ENCODE results near the gene NHLH2.

NHLH2 gene

DNA sequence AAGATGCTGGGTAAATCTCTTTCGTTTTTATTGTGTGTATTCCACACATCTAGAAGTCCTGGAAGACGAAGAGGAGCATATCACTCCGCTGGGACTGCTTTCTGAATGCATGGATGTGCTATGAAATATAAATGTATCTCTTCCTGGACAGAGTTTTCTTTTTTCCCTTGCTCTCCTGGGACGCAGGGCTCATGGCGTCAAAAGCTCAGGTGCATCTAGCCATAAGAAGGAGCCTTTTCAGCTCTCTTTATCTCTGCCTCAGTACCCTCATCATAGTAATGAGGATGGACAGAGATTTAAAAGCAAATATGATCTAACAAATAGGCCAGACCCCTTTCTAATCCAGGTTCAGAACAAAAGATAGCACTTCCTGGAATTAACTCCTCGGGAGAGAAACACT, 44.9 kb downstream of the NHLH2 start:
- TF ChIP-seq, protein P1, sequence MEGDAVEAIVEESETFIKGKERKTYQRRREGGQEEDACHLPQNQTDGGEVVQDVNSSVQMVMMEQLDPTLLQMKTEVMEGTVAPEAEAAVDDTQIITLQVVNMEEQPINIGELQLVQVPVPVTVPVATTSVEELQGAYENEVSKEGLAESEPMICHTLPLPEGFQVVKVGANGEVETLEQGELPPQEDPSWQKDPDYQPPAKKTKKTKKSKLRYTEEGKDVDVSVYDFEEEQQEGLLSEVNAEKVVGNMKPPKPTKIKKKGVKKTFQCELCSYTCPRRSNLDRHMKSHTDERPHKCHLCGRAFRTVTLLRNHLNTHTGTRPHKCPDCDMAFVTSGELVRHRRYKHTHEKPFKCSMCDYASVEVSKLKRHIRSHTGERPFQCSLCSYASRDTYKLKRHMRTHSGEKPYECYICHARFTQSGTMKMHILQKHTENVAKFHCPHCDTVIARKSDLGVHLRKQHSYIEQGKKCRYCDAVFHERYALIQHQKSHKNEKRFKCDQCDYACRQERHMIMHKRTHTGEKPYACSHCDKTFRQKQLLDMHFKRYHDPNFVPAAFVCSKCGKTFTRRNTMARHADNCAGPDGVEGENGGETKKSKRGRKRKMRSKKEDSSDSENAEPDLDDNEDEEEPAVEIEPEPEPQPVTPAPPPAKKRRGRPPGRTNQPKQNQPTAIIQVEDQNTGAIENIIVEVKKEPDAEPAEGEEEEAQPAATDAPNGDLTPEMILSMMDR (IDR thresholded peaks at IDR 0.05; ENCODE audit: insufficient read depth, low read depth, low read length, missing control alignments) = no peak
- no peak for DNase-seq (ENCODE audit: low read depth)
- no peak overlapping the region for H3K4me3 ChIP-seq (ENCODE audit: low read depth, low read length)

DNA sequence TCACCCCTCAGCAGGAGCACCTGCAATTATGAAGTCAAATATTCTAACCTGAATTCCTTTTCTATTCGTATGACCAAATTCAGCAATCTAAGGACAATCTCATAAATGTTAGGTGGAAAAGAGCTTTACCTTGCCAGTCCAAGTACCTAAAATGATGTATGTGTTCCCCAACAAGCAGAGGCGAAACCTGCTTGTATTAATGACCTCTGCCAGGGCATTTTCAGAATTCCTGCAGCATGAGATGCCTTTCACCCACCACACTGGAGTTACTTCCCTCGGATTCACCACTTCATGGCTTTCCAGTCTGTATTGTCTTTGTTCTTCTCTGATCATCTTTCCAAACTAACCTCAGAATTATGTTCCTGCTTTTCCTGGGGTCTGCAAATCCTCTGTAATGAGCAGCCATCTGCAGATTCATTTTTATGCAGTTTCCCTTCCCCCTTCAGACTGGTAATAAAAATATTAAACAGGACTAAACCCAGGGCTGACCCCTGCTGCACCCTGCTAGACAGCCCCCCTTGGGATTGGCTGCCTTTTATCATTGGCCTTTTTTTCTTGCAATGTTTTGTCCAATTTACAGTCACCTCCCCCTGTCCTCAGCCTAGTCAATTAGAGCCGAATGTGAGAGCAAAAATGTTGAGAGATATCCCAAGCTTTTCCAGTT, 45.8 kb downstream of the NHLH2 start:
- TF ChIP-seq, protein P1 (IDR thresholded peaks at IDR 0.05; ENCODE audit: insufficient read depth, low read depth, low read length, missing control alignments) = no peak
- H3K4me3 ChIP-seq (ENCODE audit: low read depth, low read length) = no peak overlapping the region
- DNase-seq (ENCODE audit: low read depth) = no peak

DNA sequence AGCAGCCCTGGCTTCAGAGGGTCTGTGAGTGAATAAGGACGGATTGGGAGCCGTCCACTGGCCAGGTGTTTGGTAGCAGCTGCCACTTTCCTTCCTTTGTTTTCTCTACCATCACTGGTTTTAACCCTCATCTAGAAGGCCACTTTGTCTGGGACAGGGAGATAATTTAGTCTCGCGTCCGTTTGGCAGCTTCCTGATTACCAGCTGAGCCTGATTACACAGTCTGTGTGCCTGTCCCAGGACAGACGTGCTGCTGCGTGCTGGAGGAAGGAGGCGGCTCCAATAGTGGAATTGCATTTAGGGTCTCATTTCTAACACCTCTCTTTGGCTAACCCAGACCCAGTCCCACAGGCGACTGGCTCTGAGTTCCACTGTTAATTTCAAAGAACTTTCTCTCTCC, 47.8 kb downstream of the NHLH2 start:
- no peak for DNase-seq (ENCODE audit: low read depth)
- no peak overlapping the region for H3K4me3 ChIP-seq (ENCODE audit: low read depth, low read length)
- TF ChIP-seq, protein P1 (IDR thresholded peaks at IDR 0.05; ENCODE audit: insufficient read depth, low read depth, low read length, missing control alignments) = no peak

DNA sequence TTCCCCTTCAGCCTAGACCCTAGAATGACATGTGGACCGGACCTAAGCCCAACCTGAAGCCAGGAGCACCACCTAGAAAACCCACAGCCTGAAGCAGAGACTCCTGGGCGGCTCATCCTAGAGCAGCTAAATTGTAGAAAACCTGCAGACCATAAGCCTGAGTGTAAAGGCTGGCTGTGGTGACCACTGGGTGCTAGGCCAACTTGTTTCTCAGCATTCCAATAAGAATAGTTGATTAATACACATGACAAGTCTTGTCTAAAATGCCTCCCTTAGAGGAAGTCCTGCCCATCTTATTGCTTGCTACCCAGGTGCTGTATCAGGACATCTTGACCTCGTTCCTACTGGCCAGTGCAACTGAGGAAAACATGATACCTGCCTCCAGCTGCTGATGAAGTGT, 49.1 kb downstream of the NHLH2 start:
- TF ChIP-seq, protein P1 (IDR thresholded peaks at IDR 0.05; ENCODE audit: insufficient read depth, low read depth, low read length, missing control alignments) = no peak
- no peak overlapping the region for H3K4me3 ChIP-seq (ENCODE audit: low read depth, low read length)
- no peak for DNase-seq (ENCODE audit: low read depth)

DNA sequence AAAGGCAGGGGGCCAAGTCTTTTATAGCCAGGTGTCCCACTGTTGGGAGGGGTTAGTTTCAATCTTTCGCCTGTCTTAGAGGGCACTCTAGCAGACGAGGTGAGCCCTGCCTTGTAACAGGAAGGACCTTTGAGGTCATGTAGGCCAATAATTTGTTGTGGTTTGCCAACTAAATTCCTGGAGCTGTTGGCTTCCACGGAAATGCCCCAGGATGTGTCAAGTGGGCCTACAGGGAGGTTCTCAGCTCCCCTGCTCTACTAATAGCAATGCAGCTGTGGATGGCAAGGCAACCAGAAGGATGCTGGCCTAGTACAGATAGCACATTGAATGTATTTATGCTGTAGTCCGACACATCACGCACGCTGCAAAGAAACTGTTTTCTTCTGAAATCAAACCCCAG, 50.1 kb downstream of the NHLH2 start:
- no peak overlapping the region for H3K4me3 ChIP-seq (ENCODE audit: low read depth, low read length)
- DNase-seq (ENCODE audit: low read depth) = no peak
- TF ChIP-seq, protein P1 (IDR thresholded peaks at IDR 0.05; ENCODE audit: insufficient read depth, low read depth, low read length, missing control alignments) = no peak

DNA sequence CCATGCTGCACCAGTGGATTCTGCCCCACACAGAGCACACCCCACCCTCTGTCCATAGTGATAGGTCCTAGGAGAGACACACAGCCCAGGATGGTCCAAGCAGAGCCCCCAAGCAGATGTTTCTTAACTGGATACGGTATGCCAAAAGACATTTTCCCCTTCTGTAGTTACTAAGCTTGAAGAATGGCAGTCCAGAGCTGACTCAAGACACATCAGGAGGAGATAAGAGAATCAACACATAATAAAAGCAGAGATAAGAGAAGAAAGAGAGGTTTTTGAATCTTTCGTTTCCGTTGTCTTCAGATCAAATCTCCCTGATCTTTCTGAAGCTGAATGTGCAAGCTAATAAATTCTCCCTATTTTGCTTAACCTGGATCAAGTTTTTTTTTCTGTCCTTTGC, 50.6 kb downstream of the NHLH2 start:
- H3K4me3 ChIP-seq (ENCODE audit: low read depth, low read length) = no peak overlapping the region
- no peak for DNase-seq (ENCODE audit: low read depth)
- TF ChIP-seq, protein P1 (IDR thresholded peaks at IDR 0.05; ENCODE audit: insufficient read depth, low read depth, low read length, missing control alignments) = no peak
